ENCODE measurements around the gene ZNF467. TPM values are rescaled to one million over a fixed set of nuclear protein-coding genes. Genes with fewer than 3 reads are reported as not detected.
A peak's percentile ranks its signal among the peaks of the same experiment; 100 is the strongest.

ZNF467 gene
- total and polyA plus RNA-seq, 12 donors, result 2.2 to 10.5 (median 4.7) TPM

DNA sequence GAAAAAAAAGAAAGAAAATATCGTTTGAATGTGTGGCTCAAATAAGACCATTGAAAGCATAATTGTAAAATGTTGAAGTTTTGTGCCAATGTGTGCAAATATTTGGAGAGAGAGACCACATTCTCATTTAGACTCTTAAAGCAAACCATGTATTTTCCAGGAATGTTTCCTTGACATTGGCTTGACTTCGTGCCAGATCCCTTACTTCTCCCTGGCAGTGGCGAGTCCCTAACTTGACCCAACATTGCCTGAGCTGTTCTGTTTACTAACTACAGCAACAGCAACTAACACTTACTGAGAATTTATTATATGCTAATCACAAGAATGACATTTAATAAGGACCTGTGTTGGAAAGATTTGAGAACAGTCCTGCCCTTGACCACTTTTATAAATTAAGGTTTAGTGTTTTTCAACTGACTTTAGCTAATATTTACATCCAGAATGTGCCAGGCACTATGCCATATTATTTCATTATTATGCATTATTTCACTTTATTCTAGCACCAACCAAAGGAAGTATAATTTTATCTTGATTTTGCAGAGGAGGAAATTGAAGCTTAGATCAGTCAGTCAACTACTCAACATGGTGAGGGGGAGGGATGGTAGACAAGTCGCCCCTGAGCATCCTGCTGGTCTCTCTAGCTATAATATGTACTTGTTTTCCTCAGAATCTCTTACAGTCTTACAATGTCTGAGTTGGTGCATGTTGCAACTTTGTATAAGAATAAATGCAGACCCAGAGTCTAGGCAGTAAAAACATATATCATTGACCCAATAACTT is 29.7 kb downstream of the ZNF467 start:
- Histone ChIP-seq H3K36me3 (no peaks in the 10 kb centered on the region), H3K4me1 (peaks cover 5 to 14% (median 10%) of the 10 kb centered on the region in 9 donors), H3K9me3 (no peaks in the 10 kb centered on the region), H3K4me3 (no peak overlapping the region), H3K27ac (no peak overlapping the region), H3K27me3 (peaks cover 0 to 5% (median 0%) of the 10 kb centered on the region in 7 donors)
- no peak for ATAC-seq
- intact Hi-C loops (cut with DNase I), result loop anchor here in 8 of 10 donors (2.0 to 5.0 kb wide), 4 partner anchors 71 to 81 kb away; no protein-coding TSS in a partner anchor
- TF ChIP-seq, protein P1, sequence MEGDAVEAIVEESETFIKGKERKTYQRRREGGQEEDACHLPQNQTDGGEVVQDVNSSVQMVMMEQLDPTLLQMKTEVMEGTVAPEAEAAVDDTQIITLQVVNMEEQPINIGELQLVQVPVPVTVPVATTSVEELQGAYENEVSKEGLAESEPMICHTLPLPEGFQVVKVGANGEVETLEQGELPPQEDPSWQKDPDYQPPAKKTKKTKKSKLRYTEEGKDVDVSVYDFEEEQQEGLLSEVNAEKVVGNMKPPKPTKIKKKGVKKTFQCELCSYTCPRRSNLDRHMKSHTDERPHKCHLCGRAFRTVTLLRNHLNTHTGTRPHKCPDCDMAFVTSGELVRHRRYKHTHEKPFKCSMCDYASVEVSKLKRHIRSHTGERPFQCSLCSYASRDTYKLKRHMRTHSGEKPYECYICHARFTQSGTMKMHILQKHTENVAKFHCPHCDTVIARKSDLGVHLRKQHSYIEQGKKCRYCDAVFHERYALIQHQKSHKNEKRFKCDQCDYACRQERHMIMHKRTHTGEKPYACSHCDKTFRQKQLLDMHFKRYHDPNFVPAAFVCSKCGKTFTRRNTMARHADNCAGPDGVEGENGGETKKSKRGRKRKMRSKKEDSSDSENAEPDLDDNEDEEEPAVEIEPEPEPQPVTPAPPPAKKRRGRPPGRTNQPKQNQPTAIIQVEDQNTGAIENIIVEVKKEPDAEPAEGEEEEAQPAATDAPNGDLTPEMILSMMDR (IDR thresholded peaks at IDR 0.05), result no peak
- 42 to 45% methylated on average over 4 of the region's 4 CpGs for WGBS, 2 donors
- DNase-seq, result no peak

DNA sequence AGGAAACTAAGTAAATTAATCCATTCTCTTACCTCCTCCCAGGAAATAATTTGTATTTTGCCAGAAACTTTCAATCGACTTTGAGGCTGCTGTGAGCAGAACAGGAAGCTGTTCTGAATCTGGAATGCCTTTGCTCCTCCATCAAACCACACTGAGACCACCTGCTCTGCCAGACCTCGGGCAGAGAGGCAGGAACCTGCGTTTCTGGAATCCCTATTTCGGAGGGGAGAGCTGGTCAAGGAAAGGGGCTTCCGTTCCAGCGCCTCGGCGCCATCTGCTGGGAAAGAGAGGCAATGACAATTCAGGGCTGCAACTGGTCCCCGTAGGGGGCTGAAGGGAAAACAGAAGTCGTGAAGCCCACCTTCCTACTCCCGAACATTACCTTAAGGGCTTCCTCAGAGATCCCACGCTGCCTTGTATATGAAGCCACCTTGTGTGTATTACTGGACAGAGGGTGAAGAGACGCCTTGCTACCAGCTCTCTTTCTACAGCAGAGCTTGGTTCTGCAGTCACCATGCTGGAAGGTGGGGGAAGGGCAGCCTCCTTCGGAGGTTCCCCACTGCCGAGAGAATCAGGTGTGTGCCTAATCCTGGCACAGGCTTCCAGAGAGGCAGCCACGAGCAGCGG is 31.2 kb downstream of the ZNF467 start:
- Histone ChIP-seq H3K27ac (peak overlapping the region in 2 of 10 donors; percentile 32 to 36), H3K36me3 (no peaks in the 10 kb centered on the region), H3K4me3 (peak overlapping the region in 9 of 10 donors; percentile 24 to 50 (median 43)), H3K4me1 (peaks cover 5 to 14% (median 10%) of the 10 kb centered on the region in 9 donors), H3K9me3 (no peaks in the 10 kb centered on the region), H3K27me3 (peaks cover 0 to 10% (median 0%) of the 10 kb centered on the region in 7 donors)
- WGBS, 2 donors, result 0 to 1% methylated on average over 17 of the region's 17 CpGs
- DNase-seq (peak; percentile 69 to 70), ATAC-seq (peak; percentile 76 to 92 (median 88))
- intact Hi-C loops (cut with DNase I), result loop anchor here in 8 of 10 donors (2.0 to 5.0 kb wide), 4 partner anchors 70 to 80 kb away; no protein-coding TSS in a partner anchor
- TF ChIP-seq, protein P1 (IDR thresholded peaks at IDR 0.05), result peak; percentile 71 to 96 (median 92)

DNA sequence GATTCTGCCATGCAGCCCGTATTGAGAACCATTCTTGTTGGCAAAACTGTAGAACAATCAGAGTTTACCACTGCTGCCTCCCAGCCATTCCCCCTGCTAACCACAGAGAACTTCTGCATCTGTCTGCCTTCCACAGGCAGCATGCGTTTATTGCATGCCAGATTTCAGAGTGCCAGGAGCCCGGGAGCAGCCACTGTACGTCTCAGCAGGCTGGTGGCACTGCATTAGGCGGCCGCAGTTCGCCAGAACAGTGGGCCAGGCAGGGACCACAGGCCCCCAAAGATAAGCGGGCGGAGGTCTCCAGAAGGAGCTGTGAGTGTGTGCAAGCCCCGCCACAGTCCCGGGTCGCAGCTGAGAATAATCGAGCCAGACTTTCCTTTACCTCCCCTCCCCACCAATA is 31.8 kb downstream of the ZNF467 start:
- WGBS, 2 donors, result 30 to 31% methylated on average over 13 of the region's 13 CpGs
- intact Hi-C loops (cut with DNase I), result loop anchor here in 9 of 10 donors (2.0 to 5.0 kb wide), 5 partner anchors 69 to 79 kb away; no protein-coding TSS in a partner anchor
- ATAC-seq, result peak; percentile 76 to 89 (median 82)
- Histone ChIP-seq H3K9me3 (no peaks in the 10 kb centered on the region), H3K4me3 (peak overlapping the region in 9 of 10 donors; percentile 24 to 50 (median 43)), H3K27ac (peak overlapping the region in 2 of 10 donors; percentile 32 to 36), H3K27me3 (peaks cover 0 to 10% (median 0%) of the 10 kb centered on the region in 7 donors), H3K36me3 (no peaks in the 10 kb centered on the region), H3K4me1 (peaks cover 5 to 16% (median 10%) of the 10 kb centered on the region in 9 donors)
- no peak for DNase-seq
- TF ChIP-seq, protein P1 (IDR thresholded peaks at IDR 0.05), result no peak
